PC-9 (cell line): Measurements from ENCODE around the gene CCNDBP1. TPM values are rescaled to one million over a fixed set of nuclear protein-coding genes. Genes with fewer than 3 reads are reported as not detected.

Experiments used
- Bru-seq: library from RNA; stranded (reverse); fragments of 400-500 nt; gene quantifications from one replicate; lab custom pipeline; 2021; lab: Mats Ljungman, UMichigan
- BruChase-seq, 2 experiments: library from RNA; stranded (reverse); fragments of 400-500 nt; gene quantifications; one replicate each; lab custom pipeline; 2021; lab: Mats Ljungman, UMichigan
- BruUV-seq: library from RNA; stranded (reverse); fragments of 400-500 nt; replicated peaks from 2 replicates; lab custom pipeline; 2021; lab: Mats Ljungman, UMichigan
- CTCF ChIA-PET: fragments of 300-600 bp; sonication (Branson Sonifier 250); formaldehyde crosslinking; loops from one replicate; lab custom pipeline; 2022; ENCODE audit warnings: antibody characterized with exemption; lab: Charles Lee
- POLR2A ChIA-PET: fragments of 300-600 bp; sonication (Branson Sonifier 250); formaldehyde crosslinking; loops from one replicate; lab custom pipeline; 2022; ENCODE audit warnings: antibody characterized with exemption; ENCODE audit not compliant: unreplicated experiment; lab: Charles Lee
- DNase-seq, 2 experiments: peaks; one replicate each; pipeline versions ENCODE4 v3.0.0 to v3.0.0-alpha.2; 2015 to 2022; ENCODE audit warnings: mixed read lengths in 1 of 2
- H2AFZ ChIP-seq: fragments of 200-600 bp; sonication (generic); 2 replicates; pipeline ENCODE4 v1.8.1; 2017; ENCODE audit warnings: antibody characterized with exemption
- H3F3A ChIP-seq: fragments of 200-600 bp; sonication (generic); 2 replicates; pipeline ENCODE4 v1.8.1; 2017; ENCODE audit warnings: antibody characterized with exemption, mild to moderate bottlenecking, low read depth; ENCODE audit not compliant: insufficient read depth
- H3K27ac ChIP-seq: fragments of 200-600 bp; sonication (generic); 2 replicates; pipeline ENCODE4 v1.6.1; 2016; ENCODE audit warnings: mixed run types
- H3K27me3 ChIP-seq: fragments of 200-600 bp; sonication (generic); 2 replicates; pipeline ENCODE4 v1.6.1; 2016; ENCODE audit warnings: low read depth, mixed run types; ENCODE audit not compliant: insufficient read depth
- H3K36me3 ChIP-seq: fragments of 200-600 bp; sonication (generic); 2 replicates; pipeline ENCODE4 v1.6.1; 2016; ENCODE audit warnings: low read depth, mixed run types
- H3K4me1 ChIP-seq: fragments of 200-600 bp; sonication (generic); replicated peaks from 2 replicates; pipeline ENCODE4 v1.6.1; 2016; ENCODE audit warnings: mixed run types; ENCODE audit not compliant: insufficient read depth
- H3K4me2 ChIP-seq: fragments of 200-600 bp; sonication (generic); 2 replicates; pipeline ENCODE4 v1.6.1; 2017; ENCODE audit warnings: mixed run types
- H3K4me3 ChIP-seq: fragments of 200-600 bp; sonication (generic); 2 replicates; pipeline ENCODE4 v1.6.1; 2016; ENCODE audit warnings: mixed run types
- H3K79me2 ChIP-seq: fragments of 200-600 bp; sonication (generic); 2 replicates; pipeline ENCODE4 v1.6.1; 2017; ENCODE audit warnings: low read depth, mixed run types
- H3K9me2 ChIP-seq: fragments of 200-600 bp; sonication (generic); 2 replicates; pipeline ENCODE4 v1.8.1; 2017; ENCODE audit warnings: mild to moderate bottlenecking; ENCODE audit not compliant: insufficient read depth
- H3K9me3 ChIP-seq: fragments of 200-600 bp; sonication (generic); 2 replicates; pipeline ENCODE4 v1.8.1; 2016; ENCODE audit warnings: low read depth; ENCODE audit not compliant: insufficient read depth
- H4K20me1 ChIP-seq: fragments of 200-600 bp; sonication (generic); 2 replicates; pipeline ENCODE4 v1.8.1; 2017; ENCODE audit not compliant: insufficient read depth
- EZH2 ChIP-seq: fragments of 200-600 bp; sonication (generic); IDR thresholded peaks from 2 replicates; pipeline ENCODE4 v1.8.0; 2017; ENCODE audit warnings: antibody characterized with exemption, low read depth
- intact Hi-C: fragments of 100-400 bp; cut with micrococcal nuclease; formaldehyde crosslinking; loops from one replicate; pipeline ENCODE4 v1.10.0; 2022; ENCODE audit not compliant: unreplicated experiment
- long read RNA-seq: library from polyadenylated mRNA; stranded (forward); transcript quantifications from one replicate; pipeline ENCODE4 v2.0.0, GENCODE V29; 2022
- total RNA-seq: library from RNA; stranded (reverse); gene quantifications from 2 replicates; pipeline ENCODE4 v1.2.3, GENCODE V29; 2021
- TF ChIP-seq, protein P1 (sequence below): fragments of 200-600 bp; sonication (generic); conservative IDR thresholded peaks from 2 replicates; pipeline ENCODE4 v1.6.1; 2017; ENCODE audit warnings: mixed run types, antibody characterized with exemption, mild to moderate bottlenecking, moderate library complexity

The CCNDBP1 gene
- total RNA-seq (44.0 and 50.2 TPM in 2 replicates), Bru-seq, nascent RNA (percentile 72 among the genes with signal in this experiment), BruChase-seq, experiment 1, labeled RNA remaining after a 2-hour chase (percentile 67 among the genes with signal in this experiment), BruChase-seq, experiment 2, labeled RNA remaining after a 6-hour chase (percentile 68 among the genes with signal in this experiment)
- long read RNA-seq, transcript CCNDBP1-201 (11 exons, 3,660 nt), result major isoform, 105 of 132 reads
- long read RNA-seq, partial matches to known transcripts, result 15 of 132 reads
- long read RNA-seq, other reads (novel, unspliced or antisense), result 7 of 132 reads

GRCh38 chr15:43185157-43186002 is at the start of gene CCNDBP1:
Gene CCNDBP1, plus strand, starts transcription at chr15:43185403. Its CDS starts 96 bp downstream, at chr15:43185499.
- CTCF ChIA-PET, result interaction anchor here (0.6 kb wide), 1 partner anchor 269 kb away, joined by 7 read pairs; no protein-coding TSS in a partner anchor
- Histone ChIP-seq H3K79me2 (peaks cover 13% of the 10 kb centered on the region; the same call in 1 of the 2 replicates), H3K4me2 (peak within 1 kb of the TSS; percentile 97), H3K27me3 (no peaks in the 10 kb centered on the region), H3K36me3 (no peaks in the 10 kb centered on the region), H3K4me3 (peak within 1 kb of the TSS; percentile 80), H3K9me3 (no peaks in the 10 kb centered on the region), H3K4me1 (peaks cover 30% of the 10 kb centered on the region), H4K20me1 (no peaks in the 10 kb centered on the region), H2AFZ (peak within 1 kb of the TSS; percentile 81), H3K27ac (peak within 1 kb of the TSS; percentile 71), H3K9me2 (no peaks in the 10 kb centered on the region), H3F3A (peaks cover 16% of the 10 kb centered on the region; the same call in 1 of the 2 replicates)
- DNase-seq, result peak; percentile 80 to 96
- POLR2A ChIA-PET, result no interaction called here
- no TSS peak for BruUV-seq
- TF ChIP-seq, protein P1, sequence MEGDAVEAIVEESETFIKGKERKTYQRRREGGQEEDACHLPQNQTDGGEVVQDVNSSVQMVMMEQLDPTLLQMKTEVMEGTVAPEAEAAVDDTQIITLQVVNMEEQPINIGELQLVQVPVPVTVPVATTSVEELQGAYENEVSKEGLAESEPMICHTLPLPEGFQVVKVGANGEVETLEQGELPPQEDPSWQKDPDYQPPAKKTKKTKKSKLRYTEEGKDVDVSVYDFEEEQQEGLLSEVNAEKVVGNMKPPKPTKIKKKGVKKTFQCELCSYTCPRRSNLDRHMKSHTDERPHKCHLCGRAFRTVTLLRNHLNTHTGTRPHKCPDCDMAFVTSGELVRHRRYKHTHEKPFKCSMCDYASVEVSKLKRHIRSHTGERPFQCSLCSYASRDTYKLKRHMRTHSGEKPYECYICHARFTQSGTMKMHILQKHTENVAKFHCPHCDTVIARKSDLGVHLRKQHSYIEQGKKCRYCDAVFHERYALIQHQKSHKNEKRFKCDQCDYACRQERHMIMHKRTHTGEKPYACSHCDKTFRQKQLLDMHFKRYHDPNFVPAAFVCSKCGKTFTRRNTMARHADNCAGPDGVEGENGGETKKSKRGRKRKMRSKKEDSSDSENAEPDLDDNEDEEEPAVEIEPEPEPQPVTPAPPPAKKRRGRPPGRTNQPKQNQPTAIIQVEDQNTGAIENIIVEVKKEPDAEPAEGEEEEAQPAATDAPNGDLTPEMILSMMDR, result peak; percentile 29; the same call in 1 of the 2 replicates
- no peak for TF ChIP-seq EZH2
- intact Hi-C loops, result loop anchor here (5.0 kb wide), 1 partner anchor 483 kb away; no protein-coding TSS in a partner anchor

DNA sequence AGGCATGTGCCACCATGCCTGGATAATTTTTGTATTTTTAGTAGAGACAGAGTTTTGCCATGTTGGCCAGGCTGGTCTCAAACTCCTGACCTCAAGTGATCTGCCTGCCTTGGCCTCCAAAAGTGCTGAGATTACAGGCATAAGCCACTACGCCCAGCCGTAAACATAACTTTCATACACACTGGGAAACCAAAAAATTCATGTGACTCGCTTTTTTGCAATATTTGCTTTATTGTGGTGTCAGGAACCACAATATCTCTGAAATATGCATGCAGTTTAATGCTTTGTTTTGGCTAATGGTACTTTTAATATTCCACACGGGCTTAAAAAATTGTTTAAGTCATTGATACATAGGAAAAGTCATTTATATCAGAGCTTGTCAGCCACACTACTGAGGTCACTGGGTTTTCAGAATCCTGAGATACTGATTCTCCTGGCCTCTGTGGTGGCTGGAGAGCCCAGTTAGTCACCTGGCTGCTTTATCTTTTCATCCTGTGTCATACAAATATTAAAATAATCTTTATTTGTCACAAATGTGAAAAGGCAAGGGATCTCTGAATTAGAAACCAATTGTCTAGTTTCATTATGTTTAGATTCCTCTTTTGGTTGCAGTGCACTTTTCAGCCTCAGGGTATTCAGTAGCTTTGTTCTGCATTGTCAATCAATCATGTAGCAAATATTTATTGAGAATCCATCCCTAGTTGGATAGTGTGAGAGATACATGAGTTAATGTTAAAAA is 41.8 kb upstream of the CCNDBP1 start:
- POLR2A ChIA-PET, result interaction anchor here (0.5 kb wide), 1 partner anchor 161 kb away, joined by 5 read pairs; no protein-coding TSS in a partner anchor
- Histone ChIP-seq H2AFZ (no peak overlapping the region), H3K27me3 (no peaks in the 10 kb centered on the region), H3K36me3 (no peaks in the 10 kb centered on the region), H3K4me2 (no peak overlapping the region), H3F3A (no peaks in the 10 kb centered on the region), H3K9me3 (no peaks in the 10 kb centered on the region), H3K4me1 (no peaks in the 10 kb centered on the region), H4K20me1 (no peaks in the 10 kb centered on the region), H3K27ac (no peak overlapping the region), H3K4me3 (no peak overlapping the region), H3K79me2 (no peaks in the 10 kb centered on the region), H3K9me2 (no peaks in the 10 kb centered on the region)
- CTCF ChIA-PET, result no interaction called here
- no peak for DNase-seq
- intact Hi-C loops, result no loop called here
- no TSS peak for BruUV-seq
- TF ChIP-seq, protein P1, result no peak
- TF ChIP-seq EZH2, result no peak

DNA sequence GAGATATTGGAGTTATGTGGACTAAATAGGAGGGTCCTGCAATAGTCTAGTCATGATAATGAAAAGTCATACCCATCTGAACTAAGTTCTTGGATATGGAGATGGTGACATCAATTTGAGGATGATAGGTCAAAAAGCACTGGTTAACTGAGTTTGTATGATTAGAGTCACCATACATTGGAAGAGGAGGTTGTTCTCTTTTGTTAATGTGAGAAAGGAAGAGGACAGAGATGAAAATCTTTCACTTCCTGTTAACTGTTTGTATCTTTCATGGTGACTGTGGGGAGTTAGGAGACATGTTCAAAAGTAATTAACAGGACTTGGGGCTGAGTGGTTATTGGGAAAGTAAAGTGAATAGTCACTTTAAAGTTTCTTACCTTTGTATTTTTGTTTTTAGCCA is 40.7 kb upstream of the CCNDBP1 start:
- H3K36me3 ChIP-seq, result no peaks in the 10 kb centered on the region
- H2AFZ ChIP-seq, result no peak overlapping the region
- no peaks in the 10 kb centered on the region for H3K79me2 ChIP-seq
- H3K27me3 ChIP-seq, result no peaks in the 10 kb centered on the region
- no peaks in the 10 kb centered on the region for H3K4me1 ChIP-seq
- H3K9me2 ChIP-seq, result no peaks in the 10 kb centered on the region
- ChIA-PET POLR2A (no interaction called here), CTCF (no interaction called here)
- no peak overlapping the region for H3K4me2 ChIP-seq
- no peak overlapping the region for H3K27ac ChIP-seq
- BruUV-seq, result no TSS peak
- no peaks in the 10 kb centered on the region for H3F3A ChIP-seq
- no peak overlapping the region for H3K4me3 ChIP-seq
- TF ChIP-seq, protein P1, result no peak
- no peak for TF ChIP-seq EZH2
- intact Hi-C loops, result no loop called here
- DNase-seq, result no peak
- no peaks in the 10 kb centered on the region for H3K9me3 ChIP-seq
- H4K20me1 ChIP-seq, result no peaks in the 10 kb centered on the region
